ENCODE measurements around the gene FAM117B.

- TF ChIP-seq EZH2 (IDR thresholded peaks at IDR 0.05; ENCODE audit: borderline replicate concordance, low read depth, low read length, poor library complexity, severe bottlenecking) (no peak), CTCF (conservative IDR thresholded peaks at IDR 0.05; ENCODE audit: low read depth, low read length) (no peak)
Measured at GRCh38 chr2:202749477-202749876, 114.7 kb downstream of the FAM117B start.

All from A673 (cell line).